Activated T-cell treated with anti-CD3 and anti-CD28 coated beads for 1 hour (primary cell): ENCODE measurements around the gene LMX1A.

Experiments
- DNase-seq: peaks from one replicate; pipeline ENCODE4 v3.0.0-alpha.2; 2020; ENCODE audit warnings: low read depth

Gene LMX1A

GRCh38 chr1:165162671-165163241, 193.8 kb downstream of the LMX1A start:
- DNase-seq, result no peak

- DNase-seq, result no peak
Measured at GRCh38 chr1:165161130-165161529, 195.4 kb downstream of the LMX1A start.

DNA sequence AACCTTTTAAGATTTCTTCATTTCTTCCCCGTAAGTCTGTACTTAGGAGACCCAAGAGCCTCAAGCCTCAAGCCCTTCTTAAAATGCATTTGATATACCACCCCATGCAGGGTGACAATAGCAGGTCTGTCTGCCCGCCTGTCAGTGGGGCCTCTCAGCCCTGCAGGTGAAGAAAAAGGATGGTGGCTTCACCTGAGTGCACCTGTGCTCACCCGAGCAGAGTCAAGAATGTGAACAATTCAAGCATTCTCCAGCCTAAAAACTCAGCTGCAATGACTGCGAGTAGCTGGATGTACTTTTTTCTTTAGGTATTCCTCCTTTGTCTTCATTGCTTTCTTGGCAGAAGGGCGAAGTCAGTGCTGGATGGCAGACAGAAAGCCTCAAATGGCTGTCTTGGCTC, 203.3 kb downstream of the LMX1A start:
- no peak for DNase-seq

DNA sequence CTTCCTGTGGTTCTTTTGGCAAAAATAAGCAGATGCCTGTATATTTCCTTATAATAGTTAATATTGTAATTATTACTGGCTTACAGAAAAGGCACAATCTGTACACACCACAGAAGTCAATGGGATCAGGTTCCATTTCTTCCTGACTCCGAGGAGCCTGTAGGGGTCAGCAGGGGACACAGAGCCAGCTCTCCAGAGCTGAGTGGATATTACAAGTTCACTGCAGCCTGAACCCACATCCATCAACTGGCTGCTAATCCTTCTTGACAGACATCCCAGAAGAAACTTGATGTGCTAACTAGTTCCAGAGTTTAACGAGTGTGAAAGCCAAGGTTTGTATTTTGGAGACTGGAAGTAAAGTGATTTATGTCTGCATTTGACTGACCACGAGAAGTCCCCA, 203.8 kb downstream of the LMX1A start:
- no peak for DNase-seq

DNA sequence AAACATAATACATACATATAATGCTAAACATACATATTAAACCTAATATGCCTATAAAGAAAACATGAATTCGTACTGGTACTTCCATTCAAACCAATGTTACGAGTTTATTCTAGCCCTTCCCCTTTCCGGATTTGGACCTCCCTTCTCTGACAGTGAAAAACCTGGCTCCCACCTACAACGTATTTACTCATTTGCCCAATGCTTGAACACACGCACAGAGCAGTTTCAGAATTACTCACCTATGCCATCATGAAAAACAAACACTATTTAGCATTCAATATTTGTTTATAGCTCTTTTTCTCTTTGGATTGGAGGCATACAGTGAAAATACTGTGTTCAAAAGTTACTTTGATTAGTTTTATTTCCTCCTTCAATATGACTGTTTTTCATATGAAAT, 204.4 kb downstream of the LMX1A start:
- no peak for DNase-seq
